Activated effector memory CD4-positive, alpha-beta T cell treated with Interleukin-2 at 50 U/mL for 16 hours (primary cell): ENCODE measurements around the gene CBX6.

ENCODE experiments used
- DNase-seq: peaks from one replicate; pipeline ENCODE4 v3.0.0-alpha.2; 2020

Gene CBX6

GRCh38 chr22:38815842-38816241 lies 56.2 kb downstream of the CBX6 start:
- no peak for DNase-seq
